Measurements from ENCODE around the gene TMEM132C. TPM values are rescaled to one million over a fixed set of nuclear protein-coding genes. Genes with fewer than 3 reads are reported as not detected.

The TMEM132C gene
- polyA plus RNA-seq, 1 of the 3 experiments (the other 2 are of a cell fraction): not detected

GRCh38 chr12:128695697-128696096 is 428.7 kb downstream of the TMEM132C start (continued):
- TF ChIP-seq MXI1 (IDR thresholded peaks at IDR 0.05; ENCODE audit: low read depth, low read length): no peak
- no peak for TF ChIP-seq NFIC (IDR thresholded peaks at IDR 0.05; ENCODE audit: borderline replicate concordance)

GRCh38 chr12:128698301-128698972 is 431.5 kb downstream of the TMEM132C start:
- ChIA-PET CTCF (no interaction called here), POLR2A (no interaction called here)
- H3K9me3 ChIP-seq: no peaks in the 10 kb centered on the region
- H3K27me3 ChIP-seq (ENCODE audit: insufficient read depth): no peaks in the 10 kb centered on the region
- 31% methylated on average over 12 of the region's 12 CpGs for WGBS (ENCODE audit: low lambda C conversion rate)
- no peak overlapping the region for H2AFZ ChIP-seq (ENCODE audit: low read depth)
- TF ChIP-seq NFIC (IDR thresholded peaks at IDR 0.05; ENCODE audit: borderline replicate concordance) (no peak), CTCF (IDR thresholded peaks at IDR 0.05) (no peak), YY1 (IDR thresholded peaks at IDR 0.05; ENCODE audit: low read depth) (no peak), GATA2 (CRISPR knock-in tag; IDR thresholded peaks at IDR 0.05) (no peak), USF1 (IDR thresholded peaks at IDR 0.05; ENCODE audit: borderline replicate concordance, low read depth) (no peak), REST (IDR thresholded peaks at IDR 0.05; ENCODE audit: low read depth, low read length) (no peak), ELF1 (IDR thresholded peaks at IDR 0.05) (no peak), MAX (IDR thresholded peaks at IDR 0.05; ENCODE audit: low read depth) (no peak), TCF12 (IDR thresholded peaks at IDR 0.05) (no peak)
- H3K9ac ChIP-seq: no peak overlapping the region
- no peaks in the 10 kb centered on the region for H3K36me3 ChIP-seq (replicated peaks in 1 of 2; ENCODE audit: control insufficient read depth in 1 of 2, insufficient read depth in 2 of 2, low read length in 1 of 2)
- H3K9me2 ChIP-seq: no peaks in the 10 kb centered on the region
- no peak overlapping the region for H3K4me2 ChIP-seq
- no peak for DNase-seq
- no peak overlapping the region for H3K4me3 ChIP-seq (ENCODE audit: low read depth in 2 of 2, low read length in 1 of 2)
- H3K4me1 ChIP-seq (ENCODE audit: control insufficient read depth in 1 of 2, insufficient read depth in 2 of 2, low read depth in 1 of 2, low read length in 1 of 2): no peaks in the 10 kb centered on the region
- H4K20me1 ChIP-seq (ENCODE audit: insufficient read depth): no peaks in the 10 kb centered on the region
- H3K79me2 ChIP-seq (ENCODE audit: insufficient read depth): no peaks in the 10 kb centered on the region
- no peak overlapping the region for H3K27ac ChIP-seq (ENCODE audit: low read depth in 2 of 2, low read length in 1 of 2)
- H3F3A ChIP-seq (replicated peaks; ENCODE audit: insufficient read depth): no peaks in the 10 kb centered on the region

Data from SK-N-SH (cell line).